Measurements from ENCODE around the gene OR2J3.
"Not testable (repeated sequence)": the region's sequence is repeated elsewhere in the genome, so short reads cannot be mapped to it uniquely, and the experiment has no call there.

OR2J3 gene

GRCh38 chr6:29107758-29108157 lies at the start of gene OR2J3:
OR2J3 (plus strand) TSS chr6:29108058; CDS start chr6:29111891, 3,833 bp downstream.
- DNase-seq, result no peak

GRCh38 chr6:29071831-29072723 lies 35.8 kb upstream of the OR2J3 start:
- no peak for DNase-seq

GRCh38 chr6:29079203-29079602 lies 28.7 kb upstream of the OR2J3 start:
- DNase-seq, result no peak

- DNase-seq, result no peak
Observed at GRCh38 chr6:29081312-29081711, 26.5 kb upstream of the OR2J3 start.

- no peak for DNase-seq
Observed at GRCh38 chr6:29082457-29082856, 25.4 kb upstream of the OR2J3 start.

GRCh38 chr6:29087213-29087612 lies 20.6 kb upstream of the OR2J3 start, which contains the start of gene OR2B3:
OR2B3 (minus strand) TSS chr6:29087313; CDS start chr6:29087248, 65 bp downstream.
- DNase-seq, result no peak

- DNase-seq, result no peak
Observed at GRCh38 chr6:29092957-29093356, 14.9 kb upstream of the OR2J3 start.

GRCh38 chr6:29097803-29098202 lies 10.1 kb upstream of the OR2J3 start:
- no peak for DNase-seq

GRCh38 chr6:29099190-29099589 lies 8.7 kb upstream of the OR2J3 start, which contains the start of gene OR2J1:
OR2J1 (plus strand) TSS chr6:29099490; CDS start chr6:29100943, 1,453 bp downstream.
- no peak for DNase-seq

GRCh38 chr6:29112135-29112534 lies 4.3 kb downstream of the OR2J3 start:
- DNase-seq, result no peak

- DNase-seq, result not testable (repeated sequence)
Observed at GRCh38 chr6:29114964-29115363, 7.1 kb downstream of the OR2J3 start.

GRCh38 chr6:29129326-29130012 lies 21.6 kb downstream of the OR2J3 start:
- DNase-seq, result no peak

- DNase-seq, result no peak
Observed at GRCh38 chr6:29130644-29131043, 22.8 kb downstream of the OR2J3 start.

GRCh38 chr6:29131691-29132090 lies 23.8 kb downstream of the OR2J3 start:
- DNase-seq, result no peak

GRCh38 chr6:29137724-29138123 lies 29.9 kb downstream of the OR2J3 start:
- DNase-seq, result no peak

- DNase-seq, result no peak
Observed at GRCh38 chr6:29141606-29142005, 33.7 kb downstream of the OR2J3 start.

- no peak for DNase-seq
Observed at GRCh38 chr6:29142309-29142708, 34.5 kb downstream of the OR2J3 start.

- no peak for DNase-seq
Observed at GRCh38 chr6:29146179-29146578, 38.3 kb downstream of the OR2J3 start.

GRCh38 chr6:29147074-29147473 lies 39.2 kb downstream of the OR2J3 start:
- DNase-seq, result no peak

GRCh38 chr6:29149444-29149843 lies 41.6 kb downstream of the OR2J3 start:
- not testable (repeated sequence) for DNase-seq

- DNase-seq, result no peak
Observed at GRCh38 chr6:29153083-29153482, 45.2 kb downstream of the OR2J3 start.

- not testable (repeated sequence) for DNase-seq
Observed at GRCh38 chr6:29155182-29155581, 47.3 kb downstream of the OR2J3 start.

- DNase-seq, result not testable (repeated sequence)
Observed at GRCh38 chr6:29159922-29160321, 52.1 kb downstream of the OR2J3 start.
